Adrenal gland (tissue), 12 donors: ENCODE measurements around the gene NEDD8. TPM values are rescaled to one million over a fixed set of nuclear protein-coding genes. Genes with fewer than 3 reads are reported as not detected.
"Not testable (repeated sequence)": the region's sequence is repeated elsewhere in the genome, so short reads cannot be mapped to it uniquely, and the experiment has no call there.

Experiments
- DNase-seq, 7 donors: peaks; one replicate each; pipeline ENCODE4 v3.0.0-alpha.2; 2019 to 2020
- H3K27ac ChIP-seq, 5 donors: fragments of 200-600 bp; sonication (generic) in 4 of 5; 1 replicate in 3 of 5; 2 replicates in 2 of 5; pipeline versions ENCODE4 v1.5.1 to v1.8.0; 2016 to 2020; ENCODE audit warnings: mild to moderate bottlenecking in 1 of 5
- H3K27me3 ChIP-seq: fragments of 200-600 bp; 2 replicates; pipeline ENCODE4 v1.8.0; 2021
- H3K36me3 ChIP-seq, 2 donors: fragments of 200-600 bp; replicated peaks in 1 of 2; 1 replicate in 1 of 2; 2 replicates in 1 of 2; pipeline versions ENCODE4 v1.5.1 to v1.8.0; 2018 to 2022
- H3K4me1 ChIP-seq, 2 donors: fragments of 200-600 bp; replicated peaks in 1 of 2; 1 replicate in 1 of 2; 2 replicates in 1 of 2; pipeline versions ENCODE4 v1.5.1 to v1.8.0; 2018 to 2021
- H3K4me3 ChIP-seq, 4 donors: fragments of 200-600 bp; sonication (generic) in 3 of 4; one replicate each; pipeline ENCODE4 v1.5.1; 2016 to 2018
- H3K9me3 ChIP-seq, 3 donors: fragments of 200-600 bp; sonication (generic) in 1 of 3; replicated peaks in 1 of 3; 1 replicate in 2 of 3; 2 replicates in 1 of 3; pipeline versions ENCODE4 v1.5.1 to v1.8.0; 2016 to 2021
- POLR2A ChIP-seq, 2 donors: fragments of 450-650 bp; IDR thresholded peaks; one replicate each; pipeline ENCODE4 v1.6.1; 2017; ENCODE audit warnings: antibody characterized with exemption in 2 of 2, mild to moderate bottlenecking in 2 of 2, moderate library complexity in 1 of 2
- WGBS, 4 donors: extraction: QIAGEN DNeasy Blood & Tissue Kit in 2 of 4; methylation state at CpG; one replicate each; pipeline versions ENCODE4 v1.1.5 to v1.1.7; 2013 to 2017; 5-methylcytosine and 5-hydroxymethylcytosine counted together
- intact Hi-C, 2 donors: fragments of 100-400 bp; cut with DNase I; formaldehyde crosslinking; loops; one replicate each; pipeline versions ENCODE4 v1.14.1 to v1.15.0; 2022 to 2023
- polyA plus RNA-seq, 3 donors: library from polyadenylated mRNA; stranded (reverse); fragments of 200-250 nt in 2 of 3; fragments of 350-450 nt in 1 of 3; fragmentation: Illumina TruSeq in 1 of 3; extraction: RNeasy Lipid Tissue Mini Kit (QIAGEN cat#74804) in 1 of 3; gene quantifications; one replicate each; pipeline ENCODE4 v1.2.3, GENCODE V29; 2013 to 2014
- total RNA-seq, 9 donors: library from RNA; depleted of rRNA in 4 of 9; stranded (reverse); fragments of >200 nt in 4 of 9; fragments of 120-200 nt in 1 of 9; fragmentation: NEBNext Ultra II Directional in 1 of 9; extraction: Animal tissue kit (Norgen Biotek cat#: 25700) in 1 of 9; gene quantifications; one replicate each; pipeline versions ENCODE4 v1.1.0 to v1.2.4, GENCODE V29; 2013 to 2023
- TF ChIP-seq, protein P1 (sequence below), 6 experiments: fragments of 450-650 bp in 4 of 6; fragments of 200-600 bp in 2 of 6; sonication (generic) in 1 of 6; IDR thresholded peaks; 1 replicate in 5 of 6; 2 replicates in 1 of 6; pipeline versions ENCODE4 v1.5.1 to v1.8.0; 2016 to 2021; ENCODE audit warnings: antibody characterized with exemption in 6 of 6, mild to moderate bottlenecking in 2 of 6, moderate library complexity in 1 of 6
- donor health status: healthy with polysubstance abuse.
- donor health status: Bipolar disorder and iron deficiency.
- donor health status: DM: yes; HTN: yes; CAD: no.
- donor health status: DM: no; HTN: no; CAD: no.
- donor health status: DM: no; HTN: no; CAD: no.
- donor health status: DM: yes; HTN: yes; CAD: no.

Gene NEDD8
- total and polyA plus RNA-seq, 12 donors = 136 to 454 (median 216) TPM

DNA sequence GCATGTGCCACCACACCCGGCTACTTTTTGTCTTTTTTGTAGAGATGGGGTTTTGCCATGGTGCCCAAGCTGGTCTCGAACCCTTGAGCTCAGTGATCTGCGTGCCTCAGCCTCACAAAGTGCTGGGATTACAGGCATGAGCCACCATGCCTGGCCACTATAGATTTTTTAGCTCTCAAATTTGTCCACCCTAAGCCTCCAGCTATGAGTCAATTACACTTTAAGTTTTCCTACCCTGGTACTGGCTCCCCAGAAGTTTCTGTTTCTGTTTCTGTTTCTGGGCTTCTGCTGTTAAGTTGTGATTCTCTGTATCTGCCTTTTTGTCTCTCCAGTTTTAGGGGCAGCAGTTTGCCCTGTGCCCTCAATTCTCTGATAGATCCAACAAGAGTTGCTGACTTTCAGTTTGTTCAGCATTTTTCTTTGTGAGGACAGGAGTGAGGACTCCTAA is 14.6 kb upstream of the NEDD8 start:
- Histone ChIP-seq H3K9me3 (no peaks in the 10 kb centered on the region), H3K4me1 (peaks cover under 1 to 4% of the 10 kb centered on the region in 2 donors), H3K36me3 (no peaks in the 10 kb centered on the region), H3K4me3 (no peak overlapping the region), H3K27me3 (no peaks in the 10 kb centered on the region), H3K27ac (no peak overlapping the region)
- TF ChIP-seq, protein P1, sequence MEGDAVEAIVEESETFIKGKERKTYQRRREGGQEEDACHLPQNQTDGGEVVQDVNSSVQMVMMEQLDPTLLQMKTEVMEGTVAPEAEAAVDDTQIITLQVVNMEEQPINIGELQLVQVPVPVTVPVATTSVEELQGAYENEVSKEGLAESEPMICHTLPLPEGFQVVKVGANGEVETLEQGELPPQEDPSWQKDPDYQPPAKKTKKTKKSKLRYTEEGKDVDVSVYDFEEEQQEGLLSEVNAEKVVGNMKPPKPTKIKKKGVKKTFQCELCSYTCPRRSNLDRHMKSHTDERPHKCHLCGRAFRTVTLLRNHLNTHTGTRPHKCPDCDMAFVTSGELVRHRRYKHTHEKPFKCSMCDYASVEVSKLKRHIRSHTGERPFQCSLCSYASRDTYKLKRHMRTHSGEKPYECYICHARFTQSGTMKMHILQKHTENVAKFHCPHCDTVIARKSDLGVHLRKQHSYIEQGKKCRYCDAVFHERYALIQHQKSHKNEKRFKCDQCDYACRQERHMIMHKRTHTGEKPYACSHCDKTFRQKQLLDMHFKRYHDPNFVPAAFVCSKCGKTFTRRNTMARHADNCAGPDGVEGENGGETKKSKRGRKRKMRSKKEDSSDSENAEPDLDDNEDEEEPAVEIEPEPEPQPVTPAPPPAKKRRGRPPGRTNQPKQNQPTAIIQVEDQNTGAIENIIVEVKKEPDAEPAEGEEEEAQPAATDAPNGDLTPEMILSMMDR (IDR thresholded peaks at IDR 0.05) = no peak
- no peak for TF ChIP-seq POLR2A (IDR thresholded peaks at IDR 0.05)
- intact Hi-C loops = loop anchor here in 1 of 2 donors (10.0 kb wide), 1 partner anchor 58 kb away; the partner anchor contains the start of gene CIDEB
- WGBS, 4 donors = 72 to 88% (median 82%) methylated on average over 3 of the region's 3 CpGs
- peak in 2 of 7 donors; percentile 1 to 4 for DNase-seq

DNA sequence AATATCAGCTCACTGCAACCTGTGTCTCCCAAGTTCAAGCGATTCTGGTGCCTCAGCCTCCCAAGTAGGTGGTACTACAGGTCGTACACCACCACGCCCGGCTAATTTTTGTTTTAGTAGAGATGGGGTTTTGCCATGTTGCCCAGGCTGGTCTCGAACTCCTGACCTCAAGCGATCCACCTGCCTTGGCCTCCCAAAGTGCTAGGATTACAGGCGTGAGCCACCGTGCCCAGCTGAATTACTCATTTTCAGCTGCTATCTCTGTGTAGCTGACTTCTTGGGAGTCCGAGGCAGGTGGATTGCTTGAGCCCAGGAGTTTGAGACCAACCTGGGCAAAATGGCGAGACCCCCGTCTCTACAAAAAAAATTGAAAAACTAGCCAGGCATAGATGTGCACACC is 13.2 kb upstream of the NEDD8 start:
- H3K4me1 ChIP-seq = peaks cover 15 to 18% of the 10 kb centered on the region in 2 donors
- not testable (repeated sequence) for H3K4me3 ChIP-seq, H3K36me3 ChIP-seq, H3K27me3 ChIP-seq, H3K9me3 ChIP-seq, H3K27ac ChIP-seq
- intact Hi-C loops = loop anchor here in 1 of 2 donors (10.0 kb wide), 1 partner anchor 59 kb away; the partner anchor contains the start of gene CIDEB
- peak in 1 of 7 donors; percentile 5 for DNase-seq
- 83 to 87% (median 87%) methylated on average over 11 of the region's 11 CpGs for WGBS, 4 donors

DNA sequence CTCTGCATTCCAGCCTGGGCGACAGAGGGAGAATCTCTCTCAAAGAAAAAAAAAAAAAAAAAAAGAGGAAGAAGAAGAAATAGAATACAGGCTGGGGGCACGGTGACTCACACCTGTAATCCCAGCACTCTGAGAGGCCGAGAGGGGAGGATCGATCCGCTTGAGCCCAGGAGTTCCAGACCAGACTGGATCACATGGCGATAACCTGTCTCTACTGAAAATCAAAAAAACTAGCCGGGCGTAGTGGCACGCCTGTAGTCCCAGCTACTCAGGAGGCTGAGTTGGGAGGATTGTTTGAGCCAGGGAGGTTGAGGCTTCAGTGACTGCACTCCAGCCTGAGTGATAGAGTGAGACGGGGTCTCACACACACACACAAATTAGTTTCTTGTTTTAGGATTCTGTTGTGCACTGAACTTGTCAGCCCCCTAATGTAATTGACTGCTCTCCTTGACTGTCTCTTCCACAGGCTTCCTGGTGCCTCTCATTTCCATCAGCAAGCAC is 11.2 kb upstream of the NEDD8 start:
- peaks cover 26 to 32% of the 10 kb centered on the region in 2 donors for H3K4me1 ChIP-seq
- WGBS, 4 donors = 43 to 59% (median 53%) methylated on average over 10 of the region's 10 CpGs
- peak in 1 of 7 donors; percentile 44 for DNase-seq
- intact Hi-C loops = loop anchor here (1.0 to 10.0 kb wide), 2 partner anchors 53 to 61 kb away; partner anchors contain the start of gene CIDEB (in 1 of the 2)
- peak overlapping the region in 2 of 4 donors; percentile 56 to 78 for H3K4me3 ChIP-seq
- no peaks in the 10 kb centered on the region for H3K27me3 ChIP-seq
- TF ChIP-seq POLR2A (IDR thresholded peaks at IDR 0.05) = no peak
- TF ChIP-seq, protein P1 (IDR thresholded peaks at IDR 0.05) = no peak
- H3K27ac ChIP-seq = peak overlapping the region; percentile 94 to 99 (median 97)
- peaks cover 0 to 27% of the 10 kb centered on the region in 2 donors for H3K36me3 ChIP-seq
- no peaks in the 10 kb centered on the region for H3K9me3 ChIP-seq

DNA sequence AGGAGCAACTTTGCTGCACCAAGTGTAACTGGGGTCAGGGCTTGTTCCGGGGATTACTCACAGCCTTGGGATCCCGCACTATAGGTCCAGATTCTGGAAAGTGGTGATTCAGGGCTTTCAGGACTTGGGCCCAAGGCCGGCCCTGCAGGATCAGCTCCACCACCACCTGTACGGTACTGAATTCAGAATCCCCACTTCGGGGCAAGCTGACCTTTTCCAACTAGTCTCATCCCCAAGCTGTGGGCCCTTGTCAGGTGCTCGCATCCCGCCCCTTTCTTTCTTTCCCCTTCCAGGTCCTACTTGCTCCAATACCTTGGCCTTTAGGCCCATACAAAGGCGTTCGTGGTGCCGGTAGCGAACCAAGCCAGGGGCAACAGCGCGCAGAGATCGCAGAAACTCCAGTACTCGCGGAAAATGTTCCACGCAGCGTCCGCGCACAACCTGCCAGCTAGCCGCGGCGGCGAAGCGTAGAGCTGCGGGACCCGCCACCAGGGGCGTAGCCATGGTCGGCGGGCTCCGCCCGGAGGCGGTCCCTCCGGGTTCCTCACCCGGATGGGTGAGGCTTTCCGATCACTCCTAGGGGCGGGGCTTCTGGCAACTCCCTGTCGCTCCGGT is 9.8 kb upstream of the NEDD8 start:
- peaks cover 26 to 32% of the 10 kb centered on the region in 2 donors for H3K4me1 ChIP-seq
- peak; percentile 93 to 97 (median 95) for DNase-seq

More for the DNA sequence above, 9.8 kb upstream of the NEDD8 start:
- intact Hi-C loops = loop anchor here in 1 of 2 donors (10.0 kb wide), 1 partner anchor 63 kb away; the partner anchor contains the start of gene CIDEB
- Histone ChIP-seq H3K27me3 (no peaks in the 10 kb centered on the region), H3K9me3 (no peaks in the 10 kb centered on the region), H3K36me3 (peaks cover 0 to 41% of the 10 kb centered on the region in 2 donors), H3K27ac (peak overlapping the region; percentile 94 to 99 (median 97)), H3K4me3 (peak overlapping the region in 3 of 4 donors; percentile 56 to 93 (median 78))
- TF ChIP-seq, protein P1 (IDR thresholded peaks at IDR 0.05) = peak; percentile 57 to 91 (median 75)
- TF ChIP-seq POLR2A (IDR thresholded peaks at IDR 0.05) = peak in 1 of 2 donors; percentile 29
- WGBS, 4 donors = 0 to 1% (median 0%) methylated on average over 5 to 39 of the region's 39 CpGs
